ENCODE results near the gene PUS1. TPM values are rescaled to one million over a fixed set of nuclear protein-coding genes. Genes with fewer than 3 reads are reported as not detected.

Gene PUS1
- total and polyA plus RNA-seq, 9 of the 15 experiments (the other 6 are each of a cell fraction or from before 2014, with no cell fraction given): 1.9 to 90.8 (median 30.0) TPM

DNA sequence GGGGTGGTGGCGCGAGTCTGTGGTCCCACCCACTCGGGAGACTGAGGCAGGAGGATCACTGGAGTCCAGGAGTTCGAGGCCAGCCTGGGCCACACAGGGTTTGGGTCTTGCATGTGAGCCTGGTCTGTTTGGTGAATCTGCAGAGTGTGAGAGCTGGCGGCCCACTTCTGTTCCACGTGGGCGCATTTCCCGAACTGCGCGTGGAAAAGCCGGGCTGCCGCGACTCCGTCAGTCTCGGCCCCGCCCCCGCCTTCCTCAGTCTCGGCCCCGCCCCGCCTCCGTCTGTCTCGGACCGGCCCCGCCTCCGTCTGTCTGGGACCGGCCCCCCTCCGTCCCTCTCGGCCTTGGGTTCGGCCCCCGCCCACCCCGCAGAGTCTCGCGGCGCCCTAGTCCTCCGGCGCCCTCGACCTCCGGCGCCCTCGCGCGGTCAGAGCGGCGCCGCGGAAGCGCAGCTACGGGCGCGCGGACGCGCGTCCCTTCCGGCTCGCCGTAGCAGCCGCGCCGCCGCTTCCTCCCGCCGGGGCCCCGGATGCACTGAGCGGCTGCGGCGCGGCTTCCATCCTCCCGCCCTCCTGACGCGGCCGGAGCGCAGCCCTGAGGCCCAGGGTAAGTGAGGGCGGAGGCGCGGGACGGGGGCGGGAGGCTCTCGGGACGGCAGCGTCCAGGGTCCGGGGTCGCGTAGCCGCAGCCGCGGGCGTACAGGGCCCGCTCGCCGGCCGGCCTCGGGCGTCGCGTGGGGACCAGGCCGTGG lies 20.5 kb downstream of the PUS1 start, which contains the start of gene EP400 (continued):
- TF ChIP-seq POLR3A (IDR thresholded peaks at IDR 0.05; ENCODE audit: borderline replicate concordance, extremely low read depth, insufficient read depth, insufficient read length): no peak
- peak; percentile 85 for TF ChIP-seq SIN3B (IDR thresholded peaks at IDR 0.05; ENCODE audit: low read depth)
- TF ChIP-seq PML (IDR thresholded peaks at IDR 0.05; ENCODE audit: low read length): no peak
- TF ChIP-seq HMG20A (CRISPR knock-in tag; conservative IDR thresholded peaks at IDR 0.05): no peak
- no peak for TF ChIP-seq MLLT1 (IDR thresholded peaks at IDR 0.05)
- TF ChIP-seq, protein P1, sequence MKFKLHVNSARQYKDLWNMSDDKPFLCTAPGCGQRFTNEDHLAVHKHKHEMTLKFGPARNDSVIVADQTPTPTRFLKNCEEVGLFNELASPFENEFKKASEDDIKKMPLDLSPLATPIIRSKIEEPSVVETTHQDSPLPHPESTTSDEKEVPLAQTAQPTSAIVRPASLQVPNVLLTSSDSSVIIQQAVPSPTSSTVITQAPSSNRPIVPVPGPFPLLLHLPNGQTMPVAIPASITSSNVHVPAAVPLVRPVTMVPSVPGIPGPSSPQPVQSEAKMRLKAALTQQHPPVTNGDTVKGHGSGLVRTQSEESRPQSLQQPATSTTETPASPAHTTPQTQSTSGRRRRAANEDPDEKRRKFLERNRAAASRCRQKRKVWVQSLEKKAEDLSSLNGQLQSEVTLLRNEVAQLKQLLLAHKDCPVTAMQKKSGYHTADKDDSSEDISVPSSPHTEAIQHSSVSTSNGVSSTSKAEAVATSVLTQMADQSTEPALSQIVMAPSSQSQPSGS (CRISPR knock-in tag; IDR thresholded peaks at IDR 0.05): no peak
- TF ChIP-seq, protein P2, sequence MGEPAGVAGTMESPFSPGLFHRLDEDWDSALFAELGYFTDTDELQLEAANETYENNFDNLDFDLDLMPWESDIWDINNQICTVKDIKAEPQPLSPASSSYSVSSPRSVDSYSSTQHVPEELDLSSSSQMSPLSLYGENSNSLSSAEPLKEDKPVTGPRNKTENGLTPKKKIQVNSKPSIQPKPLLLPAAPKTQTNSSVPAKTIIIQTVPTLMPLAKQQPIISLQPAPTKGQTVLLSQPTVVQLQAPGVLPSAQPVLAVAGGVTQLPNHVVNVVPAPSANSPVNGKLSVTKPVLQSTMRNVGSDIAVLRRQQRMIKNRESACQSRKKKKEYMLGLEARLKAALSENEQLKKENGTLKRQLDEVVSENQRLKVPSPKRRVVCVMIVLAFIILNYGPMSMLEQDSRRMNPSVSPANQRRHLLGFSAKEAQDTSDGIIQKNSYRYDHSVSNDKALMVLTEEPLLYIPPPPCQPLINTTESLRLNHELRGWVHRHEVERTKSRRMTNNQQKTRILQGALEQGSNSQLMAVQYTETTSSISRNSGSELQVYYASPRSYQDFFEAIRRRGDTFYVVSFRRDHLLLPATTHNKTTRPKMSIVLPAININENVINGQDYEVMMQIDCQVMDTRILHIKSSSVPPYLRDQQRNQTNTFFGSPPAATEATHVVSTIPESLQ (CRISPR knock-in tag; IDR thresholded peaks at IDR 0.05): no peak
- TF ChIP-seq PPARD (CRISPR knock-in tag; IDR thresholded peaks at IDR 0.05): no peak
- no peak for TF ChIP-seq SREBF2 (CRISPR knock-in tag; IDR thresholded peaks at IDR 0.05)
- no peak for TF ChIP-seq TEAD2 (tag; IDR thresholded peaks at IDR 0.05)
- no peak for TF ChIP-seq HNRNPUL1 (IDR thresholded peaks at IDR 0.05; ENCODE audit: low read length)
- TF ChIP-seq ZBTB43 (CRISPR knock-in tag; IDR thresholded peaks at IDR 0.05): no peak
- peak; percentile 84 for TF ChIP-seq MYC (IDR thresholded peaks at IDR 0.05; ENCODE audit: low read depth, low read length)
- TF ChIP-seq MYC (CRISPR knock-in tag; IDR thresholded peaks at IDR 0.05; ENCODE audit: borderline replicate concordance, low read depth): no peak
- TF ChIP-seq, protein P3, sequence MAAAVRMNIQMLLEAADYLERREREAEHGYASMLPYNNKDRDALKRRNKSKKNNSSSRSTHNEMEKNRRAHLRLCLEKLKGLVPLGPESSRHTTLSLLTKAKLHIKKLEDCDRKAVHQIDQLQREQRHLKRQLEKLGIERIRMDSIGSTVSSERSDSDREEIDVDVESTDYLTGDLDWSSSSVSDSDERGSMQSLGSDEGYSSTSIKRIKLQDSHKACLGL (CRISPR knock-in tag; IDR thresholded peaks at IDR 0.05; ENCODE audit: borderline replicate concordance, poor library complexity, severe bottlenecking): no peak
- TF ChIP-seq NR2C1 (IDR thresholded peaks at IDR 0.05): no peak
- TF ChIP-seq NR2C1 (tag; IDR thresholded peaks at IDR 0.05): no peak
- TF ChIP-seq ZC3H4 (CRISPR knock-in tag; IDR thresholded peaks at IDR 0.05; ENCODE audit: borderline replicate concordance): no peak
- no peak for TF ChIP-seq USF1 (CRISPR knock-in tag; IDR thresholded peaks at IDR 0.05)
